Stimulated activated CD8-positive, alpha-beta memory T cell treated with anti-CD3 and anti-CD28 coated beads, Interleukin-4, amount 100 ng/mL, for 1 hour (primary cell): ENCODE measurements around the gene LGALS1.
"Not testable (repeated sequence)": the region's sequence is repeated elsewhere in the genome, so short reads cannot be mapped to it uniquely, and the experiment has no call there.

Source experiments
- DNase-seq, 2 donors: peaks; one replicate each; pipeline ENCODE4 v3.0.0-alpha.2; 2020; ENCODE audit warnings: low read depth in 2 of 2, low spot score in 1 of 2

The LGALS1 gene

GRCh38 chr22:37716708-37717107 is 41.3 kb downstream of the LGALS1 start:
- DNase-seq: no peak

- not testable (repeated sequence) for DNase-seq
Observed at GRCh38 chr22:37717235-37717634, 41.8 kb downstream of the LGALS1 start.

DNA sequence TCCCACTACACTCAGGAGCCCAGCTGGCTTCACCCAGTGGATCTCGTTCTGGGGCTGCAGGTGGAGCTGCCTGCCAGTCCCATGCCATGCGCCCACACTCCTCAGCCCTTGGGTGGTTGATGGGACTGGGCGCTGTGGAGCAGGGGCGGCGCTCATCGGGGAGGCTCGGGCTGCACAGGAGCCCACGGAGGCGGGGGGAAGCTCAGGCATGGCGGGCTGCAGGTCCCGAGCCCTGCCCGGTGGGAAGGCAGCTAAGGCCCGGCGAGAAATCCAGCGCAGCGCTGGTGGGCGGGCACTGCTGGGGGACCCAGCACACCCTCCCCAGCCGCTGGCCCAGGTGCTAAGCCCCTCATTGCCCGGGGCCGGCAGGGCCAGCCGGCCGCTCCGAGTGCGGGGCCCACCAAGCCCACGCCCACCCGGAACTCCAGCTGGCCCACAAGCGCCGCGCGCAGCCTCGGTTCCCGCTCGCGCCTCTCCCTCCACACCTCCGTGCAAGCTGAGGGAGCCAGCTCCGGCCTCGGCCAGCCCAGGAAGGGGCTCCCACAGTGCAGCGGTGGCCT is 42.4 kb downstream of the LGALS1 start:
- not testable (repeated sequence) for DNase-seq

- DNase-seq: no peak
Observed at GRCh38 chr22:37725551-37726240, 50.3 kb downstream of the LGALS1 start.

DNA sequence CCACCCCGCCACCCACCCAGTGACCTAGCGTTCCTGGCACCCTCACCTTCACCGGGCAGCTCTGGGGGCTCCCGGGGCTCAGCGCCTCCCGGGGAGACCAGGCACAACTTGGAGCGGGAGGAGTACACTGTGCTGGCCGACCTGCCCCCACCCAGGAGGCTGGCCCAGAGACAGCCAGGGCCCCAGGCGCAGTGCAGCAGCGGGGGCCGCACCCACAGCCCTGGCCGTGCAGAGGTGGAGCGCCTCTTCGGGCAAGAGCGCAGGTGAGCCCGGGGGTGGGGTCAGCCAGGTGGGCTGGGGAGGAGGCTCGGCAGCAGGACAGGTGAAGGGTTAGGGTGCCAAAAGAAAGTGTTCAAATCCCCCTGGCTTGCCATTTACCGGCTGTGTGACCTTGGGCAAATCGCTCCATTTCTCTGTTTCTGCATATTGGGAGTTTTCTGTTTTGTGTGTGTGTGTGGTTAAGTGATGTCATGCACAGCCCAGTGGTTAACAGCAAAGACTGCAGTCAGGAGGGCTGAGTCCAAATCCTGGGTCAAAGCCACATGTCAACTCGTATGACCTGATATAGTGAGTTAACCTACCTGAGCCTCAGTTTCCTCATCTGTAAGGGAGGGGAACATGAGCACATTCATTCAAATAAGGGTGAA is 50.9 kb downstream of the LGALS1 start:
- no peak for DNase-seq

- no peak for DNase-seq
Observed at GRCh38 chr22:37728620-37729019, 53.2 kb downstream of the LGALS1 start.
